Natural killer cell (primary cell): Measurements from ENCODE around the gene ABHD15. TPM values are rescaled to one million over a fixed set of nuclear protein-coding genes. Genes with fewer than 3 reads are reported as not detected.

Experiments used
- ATAC-seq, 3 donors: fragments of 150-1000 bp in 2 of 3; fragments of 200-7000 bp in 1 of 3; cut with Tn5 transposase; 1 replicate in 1 of 3; 2 replicates in 2 of 3; pipeline ENCODE4 v1.10.0; 2021; ENCODE audit warnings: mild to moderate bottlenecking in 2 of 3, moderate library complexity in 2 of 3
- DNase-seq, 2 donors: peaks; one replicate each; pipeline versions ENCODE4 v3.0.0 to v3.0.0-alpha.2; 2013 to 2021; ENCODE audit warnings: mixed read lengths in 1 of 2
- H3K27ac ChIP-seq: one replicate; pipeline ENCODE4 v1.5.1; 2013; ENCODE audit warnings: mild to moderate bottlenecking, low read length
- H3K27me3 ChIP-seq: one replicate; pipeline ENCODE4 v1.6.1; 2013; ENCODE audit warnings: low read length; ENCODE audit not compliant: control insufficient read depth, insufficient read depth
- H3K36me3 ChIP-seq: one replicate; pipeline ENCODE4 v1.6.1; 2013; ENCODE audit warnings: low read length; ENCODE audit not compliant: control insufficient read depth, insufficient read depth
- H3K4me1 ChIP-seq: one replicate; pipeline ENCODE4 v1.6.1; 2013; ENCODE audit warnings: low read length; ENCODE audit not compliant: control insufficient read depth, insufficient read depth
- H3K4me3 ChIP-seq: one replicate; pipeline ENCODE4 v1.5.1; 2013; ENCODE audit warnings: low read length
- H3K9me3 ChIP-seq: one replicate; pipeline ENCODE4 v1.6.1; 2013; ENCODE audit warnings: low read length; ENCODE audit not compliant: control insufficient read depth, insufficient read depth
- H3K27ac Mint-ChIP-seq, 2 donors: one replicate each; pipeline ENCODE4 v1.8.0; 2022; ENCODE audit warnings: mild to moderate bottlenecking in 2 of 2, mixed read lengths in 2 of 2, moderate library complexity in 1 of 2
- H3K27me3 Mint-ChIP-seq, 2 donors: one replicate each; pipeline ENCODE4 v1.8.0; 2022; ENCODE audit warnings: low read depth in 2 of 2, mixed read lengths in 2 of 2
- H3K36me3 Mint-ChIP-seq: one replicate; pipeline ENCODE4 v1.8.0; 2022; ENCODE audit warnings: mixed read lengths
- H3K4me1 Mint-ChIP-seq, 2 donors: one replicate each; pipeline ENCODE4 v1.8.0; 2022; ENCODE audit warnings: mixed read lengths in 2 of 2
- H3K4me3 Mint-ChIP-seq: one replicate; pipeline ENCODE4 v1.8.0; 2022; ENCODE audit warnings: mild to moderate bottlenecking, moderate library complexity, mixed read lengths
- H3K9me3 Mint-ChIP-seq, 2 donors: one replicate each; pipeline ENCODE4 v1.8.0; 2022; ENCODE audit warnings: mixed read lengths in 2 of 2
- WGBS: methylation state at CpG from one replicate; pipeline ENCODE4 v1.1.7; 2013; ENCODE audit warnings: missing lambda C conversion rate; ENCODE audit not compliant: insufficient coverage; 5-methylcytosine and 5-hydroxymethylcytosine counted together
- intact Hi-C: fragments of 100-400 bp; cut with micrococcal nuclease; formaldehyde crosslinking; loops from one replicate; pipeline ENCODE4 v1.14.2; 2022
- total RNA-seq, 4 donors: library from RNA; stranded (reverse); fragments of 120-200 nt in 1 of 4; gene quantifications; one replicate each; pipeline versions ENCODE4 v1.2.3 to v1.2.4, GENCODE V29; 2013 to 2022
- TF ChIP-seq, protein P1 (sequence below): fragments of 200-600 bp; IDR thresholded peaks from one replicate; pipeline ENCODE4 v1.8.0; 2022; ENCODE audit warnings: antibody characterized with exemption

Gene ABHD15
- total RNA-seq, 3 donors from 2014 or later (not counting 1 experiment from before 2014, with no cell fraction given) = 31.7 to 33.8 (median 33.1) TPM

GRCh38 chr17:29573558-29573869, 6.7 kb upstream of the ABHD15 start:
- WGBS = 95% methylated on average over 2 of the region's 6 CpGs
- Histone ChIP-seq H3K27ac (no peak overlapping the region), H3K36me3 (peaks cover 45% of the 10 kb centered on the region), H3K9me3 (no peaks in the 10 kb centered on the region), H3K4me1 (peaks cover 21% of the 10 kb centered on the region), H3K4me3 (no peak overlapping the region), H3K27me3 (no peaks in the 10 kb centered on the region)
- H3K4me3 Mint-ChIP-seq = no peak overlapping the region
- TF ChIP-seq, protein P1, sequence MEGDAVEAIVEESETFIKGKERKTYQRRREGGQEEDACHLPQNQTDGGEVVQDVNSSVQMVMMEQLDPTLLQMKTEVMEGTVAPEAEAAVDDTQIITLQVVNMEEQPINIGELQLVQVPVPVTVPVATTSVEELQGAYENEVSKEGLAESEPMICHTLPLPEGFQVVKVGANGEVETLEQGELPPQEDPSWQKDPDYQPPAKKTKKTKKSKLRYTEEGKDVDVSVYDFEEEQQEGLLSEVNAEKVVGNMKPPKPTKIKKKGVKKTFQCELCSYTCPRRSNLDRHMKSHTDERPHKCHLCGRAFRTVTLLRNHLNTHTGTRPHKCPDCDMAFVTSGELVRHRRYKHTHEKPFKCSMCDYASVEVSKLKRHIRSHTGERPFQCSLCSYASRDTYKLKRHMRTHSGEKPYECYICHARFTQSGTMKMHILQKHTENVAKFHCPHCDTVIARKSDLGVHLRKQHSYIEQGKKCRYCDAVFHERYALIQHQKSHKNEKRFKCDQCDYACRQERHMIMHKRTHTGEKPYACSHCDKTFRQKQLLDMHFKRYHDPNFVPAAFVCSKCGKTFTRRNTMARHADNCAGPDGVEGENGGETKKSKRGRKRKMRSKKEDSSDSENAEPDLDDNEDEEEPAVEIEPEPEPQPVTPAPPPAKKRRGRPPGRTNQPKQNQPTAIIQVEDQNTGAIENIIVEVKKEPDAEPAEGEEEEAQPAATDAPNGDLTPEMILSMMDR = no peak
- H3K27me3 Mint-ChIP-seq = no peaks in the 10 kb centered on the region
- H3K36me3 Mint-ChIP-seq = no peaks in the 10 kb centered on the region
- no peaks in the 10 kb centered on the region for H3K9me3 Mint-ChIP-seq
- peaks cover 11 to 19% of the 10 kb centered on the region in 2 donors for H3K4me1 Mint-ChIP-seq
- ATAC-seq = no peak
- intact Hi-C loops = no loop called here
- DNase-seq = no peak
- peak overlapping the region; percentile 48 for H3K27ac Mint-ChIP-seq

DNA sequence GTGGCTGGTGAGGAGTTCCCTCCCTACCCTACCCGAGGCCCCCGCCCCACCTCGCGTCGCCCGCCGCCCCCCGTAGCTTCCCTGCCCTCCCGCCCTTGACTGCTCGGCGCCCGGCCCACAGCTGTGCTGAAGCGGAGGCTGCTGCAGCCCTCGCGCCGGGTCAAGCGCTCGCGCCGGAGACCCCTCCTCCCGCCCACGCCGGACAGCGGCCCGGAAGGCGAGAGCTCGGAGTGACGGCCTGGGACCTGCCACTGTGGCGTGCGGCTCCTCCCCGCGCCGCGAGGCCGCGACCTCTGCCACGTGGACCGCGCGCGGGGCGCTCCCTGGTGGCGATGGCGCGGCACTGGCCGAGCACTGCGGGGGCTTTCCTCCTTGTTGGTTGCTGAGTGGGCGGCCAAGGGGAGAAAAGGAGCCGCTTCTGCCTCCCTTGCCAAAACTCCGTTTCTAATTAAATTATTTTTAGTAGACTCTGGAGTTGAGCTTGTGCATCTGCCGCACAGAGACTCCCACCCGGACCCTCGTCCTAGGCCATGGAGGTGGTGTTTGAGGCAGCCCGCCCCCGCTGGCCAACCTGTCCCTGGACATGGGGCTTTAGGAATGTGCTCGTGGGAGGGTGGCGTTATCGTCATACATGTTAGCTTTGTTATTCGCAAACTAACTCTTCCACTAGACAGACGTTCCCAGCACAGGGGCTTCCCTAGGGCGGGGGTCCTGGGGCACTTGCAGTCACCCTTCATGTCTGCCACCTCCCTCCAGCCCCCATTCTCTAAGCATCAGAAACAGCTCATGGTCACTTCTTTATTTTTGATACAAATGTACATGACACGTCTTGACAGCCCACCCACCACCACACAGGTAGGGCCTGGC, 6.1 kb upstream of the ABHD15 start:
- DNase-seq = peak; percentile 63 to 82
- no peaks in the 10 kb centered on the region for H3K9me3 Mint-ChIP-seq
- H3K4me1 ChIP-seq = peaks cover 25% of the 10 kb centered on the region
- TF ChIP-seq, protein P1 = peak; percentile 54
- peaks cover 39% of the 10 kb centered on the region for H3K36me3 ChIP-seq
- H3K27ac Mint-ChIP-seq = peak overlapping the region; percentile 48
- peaks cover 17 to 24% of the 10 kb centered on the region in 2 donors for H3K4me1 Mint-ChIP-seq
- H3K27me3 Mint-ChIP-seq = no peaks in the 10 kb centered on the region
- no peak overlapping the region for H3K4me3 ChIP-seq
- H3K36me3 Mint-ChIP-seq = no peaks in the 10 kb centered on the region
- peak; percentile 59 to 72 (median 69) for ATAC-seq
- no peaks in the 10 kb centered on the region for H3K9me3 ChIP-seq
- intact Hi-C loops = no loop called here
- WGBS = 50% methylated on average over 62 of the region's 62 CpGs
- peak overlapping the region; percentile 59 for H3K4me3 Mint-ChIP-seq
- no peaks in the 10 kb centered on the region for H3K27me3 ChIP-seq
- no peak overlapping the region for H3K27ac ChIP-seq

DNA sequence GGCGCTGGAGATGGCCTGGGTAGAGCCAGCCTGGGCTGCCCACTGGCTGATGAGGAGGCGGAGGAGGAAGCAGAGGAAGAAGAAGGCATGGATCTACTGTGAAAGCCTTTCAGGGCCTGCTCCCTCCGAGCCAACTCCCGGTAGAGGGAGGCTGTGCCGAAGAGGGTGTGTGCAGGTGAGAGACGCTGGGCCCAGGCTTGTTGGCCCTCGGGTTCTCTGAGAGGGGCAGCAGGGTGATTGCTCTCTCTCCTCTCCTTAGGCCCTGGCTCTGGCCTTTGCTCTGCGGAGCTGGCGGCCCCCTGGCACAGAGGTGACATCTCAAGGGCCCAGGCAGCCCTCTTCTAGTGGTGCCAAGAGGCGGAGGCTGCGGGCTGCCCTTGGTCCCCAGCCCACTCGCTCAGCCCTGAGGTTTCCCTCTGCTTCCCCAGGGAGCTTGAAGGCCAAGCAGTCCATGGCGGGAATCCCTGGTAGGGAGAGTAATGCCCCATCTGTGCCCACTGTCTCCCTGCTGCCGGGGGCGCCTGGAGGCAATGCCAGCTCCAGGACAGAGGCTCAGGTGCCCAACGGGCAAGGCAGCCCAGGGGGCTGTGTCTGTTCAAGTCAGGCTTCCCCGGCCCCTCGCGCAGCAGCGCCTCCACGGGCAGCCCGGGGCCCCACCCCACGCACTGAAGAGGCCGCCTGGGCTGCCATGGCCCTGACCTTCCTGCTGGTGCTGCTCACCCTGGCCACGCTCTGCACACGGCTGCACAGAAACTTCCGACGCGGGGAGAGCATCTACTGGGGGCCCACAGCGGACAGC, 5.2 kb upstream of the ABHD15 start:
- intact Hi-C loops = no loop called here
- Histone ChIP-seq H3K9me3 (no peaks in the 10 kb centered on the region), H3K27me3 (no peaks in the 10 kb centered on the region), H3K4me1 (peaks cover 25% of the 10 kb centered on the region), H3K4me3 (no peak overlapping the region), H3K36me3 (peaks cover 31% of the 10 kb centered on the region), H3K27ac (no peak overlapping the region)
- Mint-ChIP-seq H3K27me3 (no peaks in the 10 kb centered on the region), H3K4me1 (peaks cover 22 to 30% of the 10 kb centered on the region in 2 donors), H3K36me3 (no peaks in the 10 kb centered on the region), H3K27ac (no peak overlapping the region), H3K4me3 (peak overlapping the region; percentile 17), H3K9me3 (no peaks in the 10 kb centered on the region)
- DNase-seq (peak in 1 of 2 donors; percentile 16), ATAC-seq (peak in 1 of 3 donors; percentile 6)
- 79% methylated on average over 30 of the region's 30 CpGs for WGBS
- TF ChIP-seq, protein P1 = no peak
